Stomach (tissue), 4 donors: ENCODE results near the gene DNAH11.

Source experiments
- POLR2A ChIP-seq, 4 donors: fragments of 450-650 bp; IDR thresholded peaks; one replicate each; pipeline ENCODE4 v1.6.1; 2016; ENCODE audit warnings: antibody characterized with exemption in 4 of 4, control low read depth in 2 of 4, mild to moderate bottlenecking in 1 of 4, moderate library complexity in 1 of 4
- TF ChIP-seq, protein P1 (sequence below), 7 experiments: fragments of 450-650 bp in 4 of 7; fragments of 200-600 bp in 3 of 7; sonication (generic) in 3 of 7; IDR thresholded peaks; one replicate each; pipeline ENCODE4 v1.5.1; 2016 to 2019; ENCODE audit warnings: antibody characterized with exemption in 7 of 7, control low read depth in 2 of 7, mild to moderate bottlenecking in 1 of 7

DNA sequence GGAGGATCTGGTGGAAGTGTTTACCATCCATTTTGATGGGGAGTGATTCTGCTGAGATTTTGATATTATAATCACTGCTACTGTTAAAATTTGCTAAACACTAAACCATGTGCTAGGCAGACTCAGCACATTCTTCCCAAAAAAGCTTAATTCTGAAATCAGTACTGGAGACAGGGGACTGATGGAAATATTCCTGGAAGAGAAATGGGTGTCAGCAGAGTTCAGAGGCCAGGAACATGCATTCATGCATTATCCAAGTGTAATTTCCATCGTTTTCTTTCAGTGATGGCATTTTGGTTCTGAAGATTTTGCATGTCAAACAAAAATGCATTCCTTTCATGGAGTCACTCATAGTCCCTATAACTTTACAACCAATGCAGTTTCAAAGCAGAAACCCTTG is 323.9 kb downstream of the DNAH11 start:
- TF ChIP-seq, protein P1, sequence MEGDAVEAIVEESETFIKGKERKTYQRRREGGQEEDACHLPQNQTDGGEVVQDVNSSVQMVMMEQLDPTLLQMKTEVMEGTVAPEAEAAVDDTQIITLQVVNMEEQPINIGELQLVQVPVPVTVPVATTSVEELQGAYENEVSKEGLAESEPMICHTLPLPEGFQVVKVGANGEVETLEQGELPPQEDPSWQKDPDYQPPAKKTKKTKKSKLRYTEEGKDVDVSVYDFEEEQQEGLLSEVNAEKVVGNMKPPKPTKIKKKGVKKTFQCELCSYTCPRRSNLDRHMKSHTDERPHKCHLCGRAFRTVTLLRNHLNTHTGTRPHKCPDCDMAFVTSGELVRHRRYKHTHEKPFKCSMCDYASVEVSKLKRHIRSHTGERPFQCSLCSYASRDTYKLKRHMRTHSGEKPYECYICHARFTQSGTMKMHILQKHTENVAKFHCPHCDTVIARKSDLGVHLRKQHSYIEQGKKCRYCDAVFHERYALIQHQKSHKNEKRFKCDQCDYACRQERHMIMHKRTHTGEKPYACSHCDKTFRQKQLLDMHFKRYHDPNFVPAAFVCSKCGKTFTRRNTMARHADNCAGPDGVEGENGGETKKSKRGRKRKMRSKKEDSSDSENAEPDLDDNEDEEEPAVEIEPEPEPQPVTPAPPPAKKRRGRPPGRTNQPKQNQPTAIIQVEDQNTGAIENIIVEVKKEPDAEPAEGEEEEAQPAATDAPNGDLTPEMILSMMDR (IDR thresholded peaks at IDR 0.05): no peak
- TF ChIP-seq POLR2A (IDR thresholded peaks at IDR 0.05): no peak
